Measurements from ENCODE around the gene CIRBP.
A peak's percentile ranks its signal among the peaks of the same experiment; 100 is the strongest.

The CIRBP gene

DNA sequence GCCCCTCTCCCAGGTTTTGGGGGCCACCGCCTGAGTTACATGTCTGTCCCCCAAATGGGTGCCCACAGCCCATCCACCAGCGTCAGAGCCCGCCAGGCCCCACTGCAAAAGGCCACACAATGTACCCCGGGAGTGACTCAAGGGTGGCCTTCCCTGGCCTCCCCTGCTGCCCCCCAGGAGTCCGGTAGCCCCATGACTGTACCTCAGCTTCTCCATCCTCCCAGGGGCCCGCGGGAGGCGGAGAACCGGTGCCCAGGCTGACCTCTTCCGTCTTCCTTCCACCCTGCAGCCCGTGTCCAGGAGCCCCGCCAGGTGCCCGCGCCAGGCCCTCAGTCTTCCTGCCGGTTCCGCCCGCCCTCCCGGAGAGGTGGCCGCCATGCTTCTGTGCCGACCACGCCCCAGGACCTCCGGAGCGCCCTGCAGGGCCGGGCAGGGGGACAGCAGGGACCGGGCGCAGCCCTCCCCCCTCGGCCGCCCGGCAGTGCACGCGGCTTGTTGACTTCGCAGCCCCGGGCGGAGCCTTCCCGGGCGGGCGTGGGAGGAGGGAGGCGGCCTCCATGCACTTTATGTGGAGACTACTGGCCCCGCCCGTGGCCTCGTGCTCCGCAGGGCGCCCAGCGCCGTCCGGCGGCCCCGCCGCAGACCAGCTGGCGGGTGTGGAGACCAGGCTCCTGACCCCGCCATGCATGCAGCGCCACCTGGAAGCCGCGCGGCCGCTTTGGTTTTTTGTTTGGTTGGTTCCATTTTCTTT is 41.7 kb upstream of the CIRBP start:
- H3K9me3 Mint-ChIP-seq, result no peaks in the 10 kb centered on the region
- H3K27ac Mint-ChIP-seq, result no peak overlapping the region
- H3K4me1 Mint-ChIP-seq, result no peaks in the 10 kb centered on the region
- no peaks in the 10 kb centered on the region for H3K27me3 Mint-ChIP-seq
- H3K36me3 Mint-ChIP-seq, result peaks cover 3% of the 10 kb centered on the region
- no peak for DNase-seq (ENCODE audit: low spot score in 2 of 2)
- no peak for ATAC-seq (ENCODE audit: low read depth)
- no peak overlapping the region for H3K4me3 Mint-ChIP-seq

- H3K9me3 Mint-ChIP-seq, result no peaks in the 10 kb centered on the region
- no peaks in the 10 kb centered on the region for H3K27me3 Mint-ChIP-seq
- DNase-seq (ENCODE audit: low spot score in 2 of 2), result no peak
- H3K27ac Mint-ChIP-seq, result no peak overlapping the region
- H3K4me3 Mint-ChIP-seq, result no peak overlapping the region
- ATAC-seq (ENCODE audit: low read depth), result no peak
- peaks cover 3% of the 10 kb centered on the region for H3K36me3 Mint-ChIP-seq
- H3K4me1 Mint-ChIP-seq, result no peaks in the 10 kb centered on the region
Observed at GRCh38 chr19:1228161-1228957, 40.8 kb upstream of the CIRBP start.

DNA sequence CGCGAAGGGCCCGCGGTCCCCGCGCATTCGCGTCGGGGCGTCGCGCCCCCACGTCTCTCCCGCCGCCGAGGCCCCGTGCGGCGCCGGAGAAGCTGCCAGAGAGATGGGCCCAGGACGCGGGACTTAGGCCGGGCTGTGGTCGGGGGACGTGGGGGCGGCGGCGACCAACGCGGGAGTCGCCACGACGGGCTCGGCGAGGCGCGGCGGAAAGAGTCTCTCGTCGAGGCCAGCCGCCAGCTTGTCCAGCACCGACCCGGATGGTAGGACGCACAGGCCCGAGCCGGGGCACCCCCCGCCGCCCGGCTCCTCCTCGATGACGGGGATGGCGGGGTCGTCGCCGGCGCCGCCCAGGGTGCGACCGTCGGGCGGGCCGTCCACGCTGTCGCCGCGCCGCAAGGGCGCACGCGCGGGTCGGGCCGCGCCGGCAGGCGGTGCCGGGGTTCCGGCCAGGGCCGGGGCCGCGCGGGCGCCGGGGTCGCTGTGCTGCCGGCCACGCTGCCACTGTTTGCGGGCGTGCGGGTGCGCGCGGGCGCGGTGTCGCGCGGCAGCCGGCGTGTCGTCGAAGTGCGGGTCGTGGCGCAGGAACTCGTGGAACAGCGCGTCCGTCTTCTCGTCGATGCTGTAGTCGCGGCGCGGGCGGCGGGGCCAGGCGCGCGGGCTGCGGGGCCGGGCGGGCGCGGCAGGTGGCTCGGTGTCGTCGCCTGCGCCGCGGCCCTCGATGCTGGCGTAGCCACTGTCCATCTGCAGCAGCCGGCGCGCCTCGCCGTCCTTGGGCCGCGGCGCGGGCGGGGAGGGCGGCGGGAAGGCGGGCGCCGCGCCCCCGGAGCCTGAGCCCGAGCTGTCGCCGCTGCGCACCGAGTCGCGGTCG is 39.8 kb upstream of the CIRBP start:
- no peak overlapping the region for H3K4me3 Mint-ChIP-seq
- no peak for ATAC-seq (ENCODE audit: low read depth)
- H3K4me1 Mint-ChIP-seq, result no peaks in the 10 kb centered on the region
- DNase-seq (ENCODE audit: low spot score in 2 of 2), result no peak
- no peaks in the 10 kb centered on the region for H3K9me3 Mint-ChIP-seq
- no peaks in the 10 kb centered on the region for H3K27me3 Mint-ChIP-seq
- peaks cover 3% of the 10 kb centered on the region for H3K36me3 Mint-ChIP-seq
- H3K27ac Mint-ChIP-seq, result no peak overlapping the region

DNA sequence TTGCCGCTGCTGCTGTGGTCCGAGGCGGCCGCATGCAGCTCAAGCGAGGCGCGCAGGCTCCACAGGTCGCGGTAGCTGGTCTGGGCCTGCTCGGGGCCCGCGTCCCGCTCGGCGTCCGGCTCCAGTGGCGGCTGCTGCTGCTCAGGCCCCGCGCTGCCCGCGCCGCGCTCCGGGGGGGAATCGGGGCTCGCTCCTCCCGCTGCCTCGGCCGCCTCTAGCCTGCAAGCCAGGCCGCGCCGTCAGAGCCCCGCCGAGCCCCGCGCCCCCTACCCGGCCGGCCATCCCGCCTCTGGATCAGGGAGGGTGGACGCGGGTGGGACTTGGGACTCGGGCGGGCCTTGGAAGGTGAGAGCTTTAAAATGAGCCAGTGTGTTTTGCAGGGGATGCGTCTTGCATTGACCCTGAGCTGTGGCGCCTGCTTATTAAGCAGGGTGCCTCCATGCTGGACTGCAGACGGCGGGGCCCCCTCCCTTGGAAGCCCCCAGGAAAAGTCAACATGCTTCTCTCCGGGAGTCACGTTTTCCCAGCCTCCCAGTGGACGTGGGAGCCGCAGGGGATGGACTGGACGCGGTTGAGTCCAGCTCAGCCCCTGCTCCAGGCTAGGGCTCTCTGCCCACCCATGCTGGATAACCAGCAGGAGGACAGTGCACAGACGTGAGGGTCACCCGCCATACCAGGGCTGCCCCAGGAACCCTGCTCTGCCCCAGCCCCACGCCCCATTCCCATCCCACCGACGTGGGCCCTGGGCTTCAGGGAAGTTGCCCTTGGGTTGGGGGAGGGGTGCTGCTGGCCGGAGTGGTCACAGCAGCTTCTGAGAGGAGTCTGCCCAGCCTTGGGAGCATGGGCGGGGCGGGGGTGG is 39.0 kb upstream of the CIRBP start:
- ATAC-seq (ENCODE audit: low read depth), result no peak

GRCh38 chr19:1230783-1231489 is 38.2 kb upstream of the CIRBP start:
- no peak for ATAC-seq (ENCODE audit: low read depth)
- H3K27ac Mint-ChIP-seq, result no peak overlapping the region
- peaks cover 3% of the 10 kb centered on the region for H3K36me3 Mint-ChIP-seq

More for the DNA sequence above, 39.0 kb upstream of the CIRBP start:
- no peaks in the 10 kb centered on the region for H3K27me3 Mint-ChIP-seq
- H3K4me3 Mint-ChIP-seq, result no peak overlapping the region
- no peaks in the 10 kb centered on the region for H3K4me1 Mint-ChIP-seq
- peaks cover 3% of the 10 kb centered on the region for H3K36me3 Mint-ChIP-seq
- no peak overlapping the region for H3K27ac Mint-ChIP-seq
- H3K9me3 Mint-ChIP-seq, result no peaks in the 10 kb centered on the region
- DNase-seq (ENCODE audit: low spot score in 2 of 2), result no peak

GRCh38 chr19:1231729-1232637 is 37.1 kb upstream of the CIRBP start:
- Mint-ChIP-seq H3K27me3 (no peaks in the 10 kb centered on the region), H3K4me1 (no peaks in the 10 kb centered on the region), H3K9me3 (no peaks in the 10 kb centered on the region), H3K27ac (peak overlapping the region; percentile 41), H3K4me3 (no peak overlapping the region), H3K36me3 (peaks cover 3% of the 10 kb centered on the region)
- DNase-seq (ENCODE audit: low spot score in 2 of 2), result no peak
- ATAC-seq (ENCODE audit: low read depth), result no peak

More at GRCh38 chr19:1230783-1231489, 38.2 kb upstream of the CIRBP start:
- H3K4me3 Mint-ChIP-seq, result no peak overlapping the region
- no peak for DNase-seq (ENCODE audit: low spot score in 2 of 2)
- H3K9me3 Mint-ChIP-seq, result no peaks in the 10 kb centered on the region
- H3K27me3 Mint-ChIP-seq, result no peaks in the 10 kb centered on the region
- no peaks in the 10 kb centered on the region for H3K4me1 Mint-ChIP-seq

DNA sequence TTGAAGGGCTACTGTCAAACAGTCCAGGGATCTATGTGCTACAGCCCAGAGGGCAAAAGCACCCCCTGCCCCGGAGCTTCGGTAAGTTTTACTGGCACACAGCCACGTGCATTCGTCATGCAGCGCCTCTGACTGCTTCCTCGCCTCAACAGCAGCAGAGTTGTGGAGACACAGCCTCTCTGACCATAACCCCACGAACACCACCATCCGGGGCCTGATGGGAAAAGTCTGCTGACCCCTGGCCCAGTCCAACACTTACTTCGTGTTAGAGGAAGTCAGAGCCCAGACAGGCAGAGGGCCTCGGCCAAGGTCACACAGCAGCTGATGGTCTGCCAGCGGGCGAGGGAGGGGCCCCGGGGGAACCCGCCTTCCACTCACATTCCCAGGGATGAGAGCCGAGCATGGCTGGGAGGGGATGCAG is 36.5 kb upstream of the CIRBP start:
- Mint-ChIP-seq H3K36me3 (peaks cover 3% of the 10 kb centered on the region), H3K27me3 (no peaks in the 10 kb centered on the region), H3K9me3 (no peaks in the 10 kb centered on the region), H3K4me3 (no peak overlapping the region), H3K4me1 (no peaks in the 10 kb centered on the region), H3K27ac (peak overlapping the region; percentile 41)
- ATAC-seq (ENCODE audit: low read depth) (no peak), DNase-seq (ENCODE audit: low spot score in 2 of 2) (no peak)

DNA sequence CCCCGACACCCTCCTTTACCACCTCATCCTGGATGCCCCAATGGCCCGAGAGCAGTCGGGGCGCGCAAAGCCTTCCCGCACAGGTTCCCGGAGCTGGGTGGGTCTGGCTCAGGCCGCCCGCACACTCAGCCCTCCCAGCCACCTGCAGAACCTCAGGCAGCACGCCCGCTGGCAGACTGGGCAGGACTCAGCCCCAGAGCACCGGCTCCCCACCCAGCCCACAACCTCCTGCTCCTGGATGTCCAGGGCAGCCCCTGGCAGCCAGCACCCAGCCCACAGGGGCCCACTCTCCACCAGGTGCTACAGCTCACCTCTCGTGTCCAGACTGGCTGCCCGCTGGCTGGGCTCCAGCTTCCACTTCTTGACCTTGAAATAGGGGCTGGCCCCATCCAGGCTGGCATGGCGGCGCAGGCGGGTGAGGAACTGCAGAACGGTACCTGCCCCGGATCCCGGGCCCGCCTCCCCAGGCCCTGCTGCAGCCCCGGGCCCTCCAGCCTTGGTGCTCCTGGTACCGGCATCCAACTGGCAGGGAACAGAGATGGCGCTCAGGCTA is 35.9 kb upstream of the CIRBP start:
- Mint-ChIP-seq H3K27me3 (peaks cover under 1% of the 10 kb centered on the region), H3K4me3 (no peak overlapping the region), H3K36me3 (peaks cover under 1% of the 10 kb centered on the region), H3K27ac (no peak overlapping the region), H3K4me1 (peaks cover under 1% of the 10 kb centered on the region), H3K9me3 (no peaks in the 10 kb centered on the region)
- no peak for DNase-seq (ENCODE audit: low spot score in 2 of 2)
- ATAC-seq (ENCODE audit: low read depth), result no peak

- Mint-ChIP-seq H3K36me3 (no peaks in the 10 kb centered on the region), H3K27ac (no peak overlapping the region), H3K27me3 (peaks cover 8% of the 10 kb centered on the region), H3K9me3 (no peaks in the 10 kb centered on the region), H3K4me1 (peaks cover 8% of the 10 kb centered on the region), H3K4me3 (no peak overlapping the region)
- ATAC-seq (ENCODE audit: low read depth) (no peak), DNase-seq (ENCODE audit: low spot score in 2 of 2) (no peak)
Observed at GRCh38 chr19:1234051-1234954, 34.8 kb upstream of the CIRBP start.

- no peak overlapping the region for H3K4me3 Mint-ChIP-seq
- H3K27me3 Mint-ChIP-seq, result peaks cover 8% of the 10 kb centered on the region
- H3K4me1 Mint-ChIP-seq, result peaks cover 8% of the 10 kb centered on the region
- no peak overlapping the region for H3K27ac Mint-ChIP-seq
- ATAC-seq (ENCODE audit: low read depth), result no peak
- DNase-seq (ENCODE audit: low spot score in 2 of 2), result no peak
- H3K36me3 Mint-ChIP-seq, result no peaks in the 10 kb centered on the region
- no peaks in the 10 kb centered on the region for H3K9me3 Mint-ChIP-seq
Observed at GRCh38 chr19:1234955-1235380, 34.2 kb upstream of the CIRBP start.

All from memory B cell (primary cell).